MG63 (cell line): Measurements from ENCODE around the gene ITFG2. TPM values are rescaled to one million over a fixed set of nuclear protein-coding genes. Genes with fewer than 3 reads are reported as not detected.
A peak's percentile ranks its signal among the peaks of the same experiment; 100 is the strongest.
"Not testable (repeated sequence)": the region's sequence is repeated elsewhere in the genome, so short reads cannot be mapped to it uniquely, and the experiment has no call there.

Experiments
- DNase-seq: peaks from one replicate; pipeline ENCODE4 v3.0.0-alpha.2; 2020
- H3K27me3 ChIP-seq: fragments of 250-450 bp; sonication (Bioruptor Pico); 2 replicates; pipeline ENCODE4 v1.5.1; 2020; ENCODE audit warnings: mild to moderate bottlenecking, moderate library complexity
- H3K36me3 ChIP-seq: fragments of 250-450 bp; sonication (Bioruptor Pico); 2 replicates; pipeline ENCODE4 v1.5.1; 2020; ENCODE audit warnings: mild to moderate bottlenecking, moderate library complexity
- H3K4me3 ChIP-seq: fragments of 250-450 bp; sonication (Bioruptor Pico); 2 replicates; pipeline ENCODE4 v1.5.1; 2020; ENCODE audit warnings: mild to moderate bottlenecking, moderate library complexity
- H3K9me3 ChIP-seq: fragments of 250-450 bp; sonication (Bioruptor Pico); 2 replicates; pipeline ENCODE4 v1.5.1; 2020; ENCODE audit warnings: mild to moderate bottlenecking, moderate library complexity
- total RNA-seq: library from RNA; depleted of rRNA; stranded (reverse); fragments of >200 nt; shearing (Covaris generic); gene quantifications from 2 replicates; pipeline ENCODE4 v1.2.3, GENCODE V29; 2014; ENCODE audit warnings: low replicate concordance

The ITFG2 gene
- total RNA-seq, 1 experiment from 2014 or later, result 12.5 TPM

DNA sequence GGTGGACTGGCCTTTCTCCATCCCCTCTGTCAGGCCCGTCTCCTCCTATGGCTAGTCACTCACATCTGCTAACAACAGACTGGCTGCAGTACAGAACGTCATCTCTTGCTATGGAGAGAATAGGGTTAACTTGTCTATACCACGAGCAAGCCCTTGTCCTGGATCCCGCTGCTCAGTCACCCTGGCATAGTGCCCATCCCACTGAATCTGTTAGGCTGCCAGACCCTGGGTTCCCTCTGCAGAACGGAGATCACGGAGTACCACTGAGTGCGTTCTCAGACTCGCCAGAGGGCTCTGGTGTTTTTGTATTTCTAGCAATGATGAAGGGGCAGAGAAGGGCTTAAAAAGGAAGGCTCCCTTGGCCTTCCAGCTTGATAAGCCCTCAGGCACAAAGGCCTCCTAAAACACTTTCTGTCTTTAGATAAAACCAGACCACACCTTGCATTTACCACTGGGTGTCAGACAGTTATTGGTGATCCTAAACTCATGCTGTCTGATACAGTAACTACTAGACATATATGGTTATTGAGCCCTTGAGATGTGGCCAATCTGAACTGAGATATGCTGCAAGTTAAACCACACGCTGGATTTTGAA is 28.7 kb downstream of the ITFG2 start:
- no peaks in the 10 kb centered on the region for H3K9me3 ChIP-seq
- no peak for DNase-seq
- H3K36me3 ChIP-seq, result no peaks in the 10 kb centered on the region

DNA sequence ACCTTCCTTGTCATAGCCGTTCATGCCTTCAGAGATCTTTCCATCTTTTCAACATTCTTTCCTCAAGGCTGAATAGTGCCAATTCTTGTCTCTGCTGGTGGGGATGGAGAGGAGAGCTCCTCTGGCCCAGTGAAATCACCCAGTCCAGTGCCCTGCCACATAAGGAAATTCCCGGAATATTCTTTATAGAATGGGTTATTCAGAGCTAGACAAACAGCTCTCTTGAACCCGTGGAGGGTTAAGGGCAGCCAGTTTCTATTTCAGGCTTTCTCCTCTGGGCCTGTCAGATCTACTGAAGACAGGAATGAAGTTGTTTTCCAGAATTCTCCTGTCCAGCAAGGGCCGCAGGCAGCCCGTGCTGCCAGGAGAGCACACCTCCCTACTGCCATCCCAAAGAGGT is 30.5 kb downstream of the ITFG2 start:
- no peaks in the 10 kb centered on the region for H3K9me3 ChIP-seq
- H3K27me3 ChIP-seq, result no peaks in the 10 kb centered on the region
- no peak overlapping the region for H3K4me3 ChIP-seq
- DNase-seq, result no peak
- H3K36me3 ChIP-seq, result no peaks in the 10 kb centered on the region

More for the DNA sequence above, 28.7 kb downstream of the ITFG2 start:
- Histone ChIP-seq H3K4me3 (no peak overlapping the region), H3K27me3 (no peaks in the 10 kb centered on the region)

DNA sequence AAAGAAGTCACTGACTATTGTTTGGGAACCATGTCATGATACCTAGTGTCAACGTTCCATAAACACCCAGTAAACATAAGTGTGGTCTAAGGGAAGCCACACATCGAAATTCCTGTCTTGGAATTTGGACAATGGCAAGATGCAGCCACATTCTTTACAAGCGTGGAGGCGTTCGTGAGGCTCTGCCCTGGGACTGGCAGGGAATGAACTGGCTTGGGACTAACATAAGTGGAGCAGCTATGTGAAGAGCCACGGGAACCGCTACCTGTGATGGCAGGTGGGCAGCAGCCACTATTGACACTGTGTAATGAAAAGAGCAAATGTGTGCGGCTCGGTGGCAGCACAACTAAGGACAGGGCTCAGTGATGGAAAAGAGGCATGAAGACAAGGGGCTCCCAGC is 32.3 kb downstream of the ITFG2 start:
- no peaks in the 10 kb centered on the region for H3K9me3 ChIP-seq
- no peaks in the 10 kb centered on the region for H3K27me3 ChIP-seq
- no peak for DNase-seq
- H3K36me3 ChIP-seq, result no peaks in the 10 kb centered on the region
- no peak overlapping the region for H3K4me3 ChIP-seq

DNA sequence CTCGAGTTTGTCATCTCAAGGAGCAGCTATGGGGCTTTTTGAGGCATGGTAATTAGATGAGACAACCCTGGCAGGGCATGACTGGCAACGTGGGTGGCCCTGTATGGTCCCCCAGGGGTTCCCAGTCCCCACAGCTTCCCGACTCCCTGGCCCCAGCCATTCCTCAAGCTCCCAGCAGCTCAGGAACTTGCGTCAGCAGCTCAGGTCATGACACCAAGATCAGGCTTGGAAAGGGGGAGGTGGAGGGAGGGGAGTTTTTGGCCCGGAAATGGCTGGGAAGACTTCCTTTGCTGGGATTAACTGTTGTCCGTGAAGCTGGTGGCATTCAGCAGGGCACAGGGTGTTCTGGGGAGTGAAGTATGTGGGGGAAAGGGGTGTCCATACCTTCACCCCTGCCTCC is 32.8 kb downstream of the ITFG2 start:
- DNase-seq, result no peak
- Histone ChIP-seq H3K4me3 (no peak overlapping the region), H3K36me3 (no peaks in the 10 kb centered on the region), H3K9me3 (no peaks in the 10 kb centered on the region), H3K27me3 (no peaks in the 10 kb centered on the region)

DNA sequence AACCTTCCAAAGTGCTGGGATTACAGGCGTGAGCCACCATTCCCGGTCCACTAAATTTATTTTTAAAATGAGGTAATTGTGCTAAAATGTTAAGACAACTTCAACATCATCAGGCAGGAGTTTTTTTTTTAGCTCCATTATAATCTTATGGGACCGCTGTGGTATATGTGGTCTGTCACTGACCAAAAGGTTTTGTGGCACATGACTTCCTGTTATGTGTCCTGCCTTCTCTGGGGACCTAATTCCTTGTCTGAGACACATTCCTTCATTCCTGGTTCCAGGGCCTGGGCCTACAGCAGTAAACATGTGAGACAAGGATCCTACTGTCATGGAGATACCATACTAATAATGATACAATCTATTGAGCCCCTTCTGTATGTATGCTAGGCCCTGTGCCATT is 39.5 kb downstream of the ITFG2 start:
- Histone ChIP-seq H3K27me3 (no peaks in the 10 kb centered on the region), H3K9me3 (no peaks in the 10 kb centered on the region)

DNA sequence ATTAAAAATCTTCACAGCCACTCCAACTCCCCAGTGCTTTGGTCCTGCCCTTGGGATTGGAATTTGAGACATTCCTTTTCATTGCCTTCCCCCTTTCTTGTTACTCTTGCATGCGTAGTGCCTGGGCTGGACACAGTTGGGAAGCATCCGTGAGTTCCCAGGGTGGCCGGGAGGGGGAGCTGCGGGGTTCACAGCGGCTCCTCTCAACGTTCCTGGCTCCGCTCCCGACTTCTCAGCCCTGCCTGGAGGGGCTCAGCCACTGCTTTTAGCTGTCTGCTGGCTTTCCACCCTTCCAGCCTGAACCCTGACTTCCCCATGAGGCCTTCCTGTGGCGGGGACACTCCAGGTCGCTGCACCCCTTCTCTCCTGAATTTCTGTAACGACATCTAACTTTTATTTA is 41.2 kb downstream of the ITFG2 start:
- Histone ChIP-seq H3K4me3 (no peak overlapping the region), H3K27me3 (no peaks in the 10 kb centered on the region), H3K9me3 (no peaks in the 10 kb centered on the region), H3K36me3 (peaks cover under 1% of the 10 kb centered on the region; the same call in 1 of the 2 replicates)
- peak; percentile 73 for DNase-seq

More for the DNA sequence above, 39.5 kb downstream of the ITFG2 start:
- H3K36me3 ChIP-seq, result no peaks in the 10 kb centered on the region
- no peak overlapping the region for H3K4me3 ChIP-seq
- DNase-seq, result no peak

DNA sequence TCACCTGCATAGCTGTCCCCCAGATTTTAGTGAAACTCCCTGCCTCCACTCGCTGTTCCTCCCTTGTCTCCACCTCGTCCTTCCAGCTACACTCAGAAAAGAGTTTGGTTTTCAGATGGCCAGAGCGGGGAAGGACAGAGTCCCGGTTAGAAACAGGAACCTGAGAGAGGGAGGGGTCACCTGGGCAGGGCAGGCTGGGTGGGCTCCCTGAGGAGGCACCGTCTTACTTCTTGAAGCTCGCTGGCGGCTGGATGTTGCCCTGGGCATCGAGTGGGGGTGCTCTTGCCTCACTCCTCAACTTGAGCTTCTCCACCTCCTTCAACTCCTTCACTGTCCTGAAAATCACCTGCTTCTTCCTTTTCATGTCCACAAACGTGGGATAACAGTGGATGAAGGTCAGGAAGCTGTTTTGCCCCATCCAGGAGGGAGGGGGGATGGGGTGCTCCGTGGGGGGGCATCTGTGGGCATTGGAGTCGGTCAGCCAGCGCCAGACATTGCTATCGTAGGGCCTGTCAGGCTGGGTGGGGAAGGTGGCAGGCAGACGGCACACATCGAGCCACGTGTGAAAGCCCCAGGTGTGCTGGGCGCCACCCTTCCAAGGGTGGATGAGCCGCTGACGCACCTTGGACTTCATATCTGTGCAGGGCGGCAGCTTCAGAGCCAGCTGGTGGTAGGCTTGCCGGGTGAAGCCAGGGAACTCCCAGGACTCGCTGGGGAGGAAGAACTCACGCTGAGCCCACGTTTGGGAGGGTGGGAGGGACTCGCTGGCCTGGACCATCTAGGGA is 42.4 kb downstream of the ITFG2 start:
- Histone ChIP-seq H3K4me3 (no peak overlapping the region), H3K27me3 (no peaks in the 10 kb centered on the region), H3K9me3 (no peaks in the 10 kb centered on the region), H3K36me3 (peaks cover 13% of the 10 kb centered on the region)
- DNase-seq, result no peak

DNA sequence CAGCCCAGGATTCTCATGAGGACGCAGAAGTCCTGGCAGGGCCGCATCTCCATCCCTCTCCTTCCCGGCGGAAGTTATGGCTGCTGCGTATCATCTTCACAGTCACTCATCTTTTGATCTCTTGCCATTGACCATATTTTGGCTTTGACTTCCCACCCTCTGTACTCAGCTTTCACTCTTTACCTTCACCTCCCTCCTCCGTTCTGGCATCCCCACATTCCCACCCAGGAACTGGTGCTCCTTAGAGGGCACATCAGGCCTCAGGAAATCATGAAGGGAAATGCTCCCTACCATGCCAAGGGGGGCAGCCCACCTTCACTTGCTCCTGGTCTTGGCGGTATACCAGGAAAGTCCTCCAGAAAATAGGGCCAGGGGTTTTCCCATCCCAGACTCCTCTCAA is 43.1 kb downstream of the ITFG2 start:
- Histone ChIP-seq H3K9me3 (no peaks in the 10 kb centered on the region), H3K4me3 (no peak overlapping the region), H3K27me3 (no peaks in the 10 kb centered on the region), H3K36me3 (peaks cover 19% of the 10 kb centered on the region)
- no peak for DNase-seq

DNA sequence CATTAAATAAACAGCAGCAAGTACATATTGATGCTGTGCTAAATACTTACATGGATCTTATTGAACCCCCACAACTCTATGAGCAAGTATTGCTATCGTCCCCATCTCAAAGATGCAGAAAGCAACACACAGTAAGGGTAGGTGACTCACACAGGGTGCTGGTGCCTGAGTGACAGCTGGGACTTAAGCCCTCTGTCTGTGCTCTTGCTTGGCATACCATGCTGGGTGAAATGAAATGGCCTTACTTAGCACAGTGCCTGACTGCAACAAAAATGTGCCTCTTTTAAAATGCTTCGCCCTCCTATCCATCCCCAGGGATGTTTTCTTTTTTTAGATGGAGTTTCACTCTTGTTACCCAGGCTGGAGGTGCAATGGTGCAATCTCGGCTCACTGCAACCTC is 43.6 kb downstream of the ITFG2 start:
- Histone ChIP-seq H3K36me3 (peaks cover 19% of the 10 kb centered on the region), H3K27me3 (no peaks in the 10 kb centered on the region), H3K9me3 (no peaks in the 10 kb centered on the region), H3K4me3 (no peak overlapping the region)
- no peak for DNase-seq

DNA sequence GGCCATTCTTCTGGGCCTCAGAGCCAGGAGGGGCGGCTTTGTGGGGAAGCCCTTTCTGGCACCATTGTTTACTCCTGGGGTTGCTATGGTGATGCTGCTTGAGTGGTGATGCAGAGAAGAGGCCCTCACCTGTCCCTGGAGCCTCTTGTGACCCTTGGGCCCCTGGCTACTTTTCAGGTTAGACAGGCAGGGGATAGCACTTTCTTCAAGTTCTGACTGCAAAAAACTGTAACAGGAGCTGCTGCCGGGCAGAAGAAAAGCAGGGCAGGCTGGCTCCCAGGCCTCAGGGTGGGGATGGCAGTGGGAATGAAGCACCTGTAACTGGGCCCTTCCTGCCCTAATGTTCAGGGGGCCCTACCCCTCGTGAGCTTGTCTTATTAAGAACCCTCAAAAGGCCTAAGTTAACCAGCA is 44.6 kb downstream of the ITFG2 start, which contains the start of gene TEX52:
Gene TEX52, minus strand, starts transcription at position 19 of the 411 bp plus-strand sequence. Its CDS starts 13 bp downstream, at position 6.
- H3K27me3 ChIP-seq, result no peaks in the 10 kb centered on the region

DNA sequence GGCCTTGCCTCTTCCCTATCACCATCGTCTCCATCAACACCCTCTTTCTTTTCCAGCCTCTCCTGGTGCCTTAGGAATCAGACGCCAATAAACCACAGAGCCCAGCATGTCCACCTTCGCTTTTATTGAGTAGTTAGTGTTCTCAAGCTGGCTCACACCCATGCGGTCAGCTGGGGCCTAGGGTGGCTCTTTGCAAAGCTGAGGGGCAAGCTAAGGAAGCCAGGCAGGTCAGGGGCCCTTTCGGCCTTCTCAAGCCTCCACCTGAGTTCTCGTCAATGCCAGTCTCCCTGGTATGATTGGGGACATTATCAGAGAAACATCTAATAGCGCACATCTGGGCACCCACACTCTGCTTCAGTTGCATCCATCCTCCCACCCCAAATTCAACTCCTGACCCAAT is 45.1 kb downstream of the ITFG2 start:
- DNase-seq, result no peak
- Histone ChIP-seq H3K36me3 (peaks cover 30% of the 10 kb centered on the region), H3K4me3 (no peak overlapping the region), H3K9me3 (no peaks in the 10 kb centered on the region), H3K27me3 (no peaks in the 10 kb centered on the region)

More for the DNA sequence above, 44.6 kb downstream of the ITFG2 start, which contains the start of gene TEX52:
- Histone ChIP-seq H3K4me3 (no peak within 1 kb of the TSS), H3K36me3 (peaks cover 26% of the 10 kb centered on the region), H3K9me3 (no peaks in the 10 kb centered on the region)
- no peak for DNase-seq

DNA sequence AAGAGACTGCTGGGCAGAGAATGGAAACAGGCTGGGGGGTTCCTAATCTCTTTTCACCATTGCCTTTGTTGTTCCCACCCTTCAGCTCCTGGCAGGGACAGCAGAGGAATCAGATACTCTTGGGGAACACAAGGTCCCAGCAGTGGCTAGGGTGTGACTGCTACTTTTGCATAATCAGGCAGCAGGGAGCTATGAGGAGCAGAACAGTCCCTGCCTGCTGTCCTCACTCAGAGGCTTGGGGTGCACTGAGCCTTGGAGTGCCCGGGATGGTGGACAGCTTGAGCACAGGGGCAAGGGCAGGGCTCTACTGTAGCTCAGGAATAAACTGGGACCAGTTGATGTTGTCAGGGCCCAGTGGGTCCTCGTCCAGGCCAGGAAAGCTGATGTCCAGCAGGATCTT is 45.9 kb downstream of the ITFG2 start:
- no peak for DNase-seq
- H3K9me3 ChIP-seq, result no peaks in the 10 kb centered on the region
- H3K4me3 ChIP-seq, result no peak overlapping the region
- H3K36me3 ChIP-seq, result peaks cover 32% of the 10 kb centered on the region
- no peaks in the 10 kb centered on the region for H3K27me3 ChIP-seq

DNA sequence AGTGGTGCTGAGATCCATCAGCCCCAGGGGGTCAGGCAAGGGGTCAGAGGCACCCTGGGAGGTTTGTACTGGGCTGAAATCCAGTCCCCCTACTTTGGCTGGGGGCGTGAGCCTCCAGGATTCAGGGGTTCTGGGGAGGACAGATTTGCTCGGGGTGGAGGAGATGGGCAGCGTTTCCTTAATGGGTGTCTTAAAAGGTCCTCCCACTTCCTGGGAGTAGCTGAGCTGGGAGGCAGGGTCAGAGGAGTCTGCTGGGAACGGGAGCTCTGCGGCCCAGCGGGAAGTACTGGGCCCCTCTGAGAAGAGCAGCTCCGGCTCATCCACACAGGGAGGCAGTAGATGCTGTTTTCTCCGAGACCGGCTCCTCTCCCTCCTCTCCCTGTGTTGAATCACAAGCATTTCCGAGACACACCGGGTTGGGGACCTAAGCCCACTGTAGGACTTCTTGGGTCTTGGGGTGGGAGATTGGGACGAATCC is 46.5 kb downstream of the ITFG2 start:
- Histone ChIP-seq H3K36me3 (peaks cover 35% of the 10 kb centered on the region), H3K27me3 (no peaks in the 10 kb centered on the region), H3K4me3 (no peak overlapping the region)

DNA sequence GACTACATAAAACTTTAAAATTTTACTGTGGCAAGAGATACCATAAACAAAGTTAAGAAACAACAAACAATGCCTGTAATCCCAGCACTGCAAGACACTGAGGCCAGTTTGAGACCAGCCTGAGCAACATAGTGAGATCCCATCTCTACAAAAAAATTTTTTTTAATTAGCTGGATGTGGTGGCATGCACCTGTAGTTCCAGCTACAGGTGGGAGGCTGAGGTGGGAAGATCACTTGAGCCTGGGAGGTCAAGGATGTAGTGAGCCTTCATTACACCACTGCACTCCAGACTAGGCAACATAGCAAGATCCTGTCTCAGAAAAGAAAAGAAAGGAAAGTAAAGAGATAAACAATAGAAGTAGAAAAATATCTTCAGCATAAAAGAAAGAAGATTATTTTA is 47.7 kb downstream of the ITFG2 start:
- Histone ChIP-seq H3K4me3 (no peak overlapping the region), H3K9me3 (no peaks in the 10 kb centered on the region), H3K27me3 (no peaks in the 10 kb centered on the region), H3K36me3 (peaks cover 47% of the 10 kb centered on the region)
- no peak for DNase-seq

More for the DNA sequence above, 46.5 kb downstream of the ITFG2 start:
- no peaks in the 10 kb centered on the region for H3K9me3 ChIP-seq
- DNase-seq, result no peak

DNA sequence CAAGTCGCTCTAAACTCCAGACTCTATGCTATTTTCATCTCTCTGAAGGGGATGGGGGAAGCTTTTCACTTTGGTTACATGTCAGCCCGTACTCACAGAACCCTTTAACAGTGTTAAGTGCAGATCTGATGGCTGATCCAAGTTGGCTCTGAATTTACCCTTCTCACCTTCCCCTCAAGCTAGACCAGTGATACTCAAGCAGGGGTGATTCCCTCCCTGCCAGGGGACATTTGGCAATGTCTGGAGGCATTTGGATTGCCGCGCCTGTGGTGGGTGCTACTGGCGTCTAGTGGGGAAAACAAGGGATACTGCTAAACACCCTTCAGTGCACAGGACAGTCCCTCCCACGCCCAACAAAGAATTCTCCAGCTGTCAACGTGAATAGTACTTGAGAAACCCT is 50.4 kb downstream of the ITFG2 start:
- H3K36me3 ChIP-seq, result peaks cover 68% of the 10 kb centered on the region
- H3K4me3 ChIP-seq, result no peak overlapping the region
- no peaks in the 10 kb centered on the region for H3K27me3 ChIP-seq
- no peaks in the 10 kb centered on the region for H3K9me3 ChIP-seq
- DNase-seq, result no peak

DNA sequence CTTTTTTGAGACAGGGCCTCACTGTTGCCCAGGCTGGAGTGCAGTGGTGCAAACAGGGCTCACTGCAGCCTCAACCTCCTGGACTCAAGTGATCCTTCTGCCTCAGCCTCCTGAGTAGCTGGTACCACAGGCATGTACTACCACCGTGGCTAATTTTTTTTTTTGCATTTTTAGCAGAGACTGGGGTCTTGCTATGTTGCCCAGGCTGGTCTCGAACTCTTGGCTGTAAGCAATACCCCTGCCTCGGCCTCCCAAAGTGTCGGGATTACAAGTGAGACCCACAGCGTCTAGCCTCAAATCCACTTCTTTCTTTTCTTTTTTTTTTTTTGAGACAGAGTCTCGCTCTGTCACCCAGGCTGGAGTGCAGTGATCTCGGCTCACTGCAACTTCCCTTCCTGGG is 50.9 kb downstream of the ITFG2 start:
- not testable (repeated sequence) for H3K9me3 ChIP-seq, H3K27me3 ChIP-seq, H3K4me3 ChIP-seq, DNase-seq
- H3K36me3 ChIP-seq, result peaks cover 73% of the 10 kb centered on the region

DNA sequence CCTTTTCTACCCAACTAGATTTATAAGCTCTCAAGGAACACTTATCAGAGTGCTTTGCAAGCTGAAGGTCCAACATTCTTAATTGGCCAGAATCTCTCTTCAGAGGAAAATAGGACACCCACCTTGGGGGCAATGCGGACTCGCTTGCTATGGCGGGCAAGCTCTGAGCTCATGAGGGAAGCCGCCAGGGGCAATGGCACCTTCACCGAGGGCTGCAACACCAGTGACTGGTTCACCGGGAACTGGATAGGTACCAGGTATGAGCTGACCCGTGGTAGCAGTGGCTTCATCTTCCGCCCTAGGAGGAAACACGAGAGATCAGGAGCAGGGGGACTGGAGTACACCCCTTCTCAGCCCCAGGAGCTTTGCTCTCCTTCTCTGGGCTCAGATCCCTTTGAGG is 51.7 kb downstream of the ITFG2 start:
- no peaks in the 10 kb centered on the region for H3K9me3 ChIP-seq
- no peak overlapping the region for H3K4me3 ChIP-seq
- H3K36me3 ChIP-seq, result peaks cover 74% of the 10 kb centered on the region
- no peak for DNase-seq
- no peaks in the 10 kb centered on the region for H3K27me3 ChIP-seq
